ENCODE results near the gene GALNT6.

Gene GALNT6

GRCh38 chr12:51365276-51365675, 25.9 kb downstream of the GALNT6 start:
- TF ChIP-seq CTCF (IDR thresholded peaks at IDR 0.05; ENCODE audit: borderline replicate concordance, control extremely low read depth, extremely low read depth, insufficient read depth, missing control alignments): no peak
- DNase-seq (ENCODE audit: low spot score): no peak
- in situ Hi-C loops (cut with MboI; ENCODE audit: low sequenced_read_pairs, unreplicated experiment): no loop called here

- TF ChIP-seq CTCF (IDR thresholded peaks at IDR 0.05; ENCODE audit: borderline replicate concordance, control extremely low read depth, extremely low read depth, insufficient read depth, missing control alignments): no peak
- in situ Hi-C loops (cut with MboI; ENCODE audit: low sequenced_read_pairs, unreplicated experiment): no loop called here
- no peak for DNase-seq (ENCODE audit: low spot score)
These were observed 27.2 kb downstream of the GALNT6 start for GRCh38 chr12:51364001-51364400.

GRCh38 chr12:51362747-51363342, 28.4 kb downstream of the GALNT6 start:
- DNase-seq (ENCODE audit: low spot score): no peak
- in situ Hi-C loops (cut with MboI; ENCODE audit: low sequenced_read_pairs, unreplicated experiment): no loop called here
- no peak for TF ChIP-seq CTCF (IDR thresholded peaks at IDR 0.05; ENCODE audit: borderline replicate concordance, control extremely low read depth, extremely low read depth, insufficient read depth, missing control alignments)

- in situ Hi-C loops (cut with MboI; ENCODE audit: low sequenced_read_pairs, unreplicated experiment): no loop called here
- no peak for TF ChIP-seq CTCF (IDR thresholded peaks at IDR 0.05; ENCODE audit: borderline replicate concordance, control extremely low read depth, extremely low read depth, insufficient read depth, missing control alignments)
- DNase-seq (ENCODE audit: low spot score): no peak
These were observed 28.9 kb downstream of the GALNT6 start for GRCh38 chr12:51362307-51362706.

GRCh38 chr12:51361161-51362016, 29.8 kb downstream of the GALNT6 start:
- no peak for TF ChIP-seq CTCF (IDR thresholded peaks at IDR 0.05; ENCODE audit: borderline replicate concordance, control extremely low read depth, extremely low read depth, insufficient read depth, missing control alignments)

GRCh38 chr12:51360315-51360714, 30.9 kb downstream of the GALNT6 start:
- DNase-seq (ENCODE audit: low spot score): no peak
- TF ChIP-seq CTCF (IDR thresholded peaks at IDR 0.05; ENCODE audit: borderline replicate concordance, control extremely low read depth, extremely low read depth, insufficient read depth, missing control alignments): no peak
- in situ Hi-C loops (cut with MboI; ENCODE audit: low sequenced_read_pairs, unreplicated experiment): no loop called here

More at GRCh38 chr12:51361161-51362016, 29.8 kb downstream of the GALNT6 start:
- no peak for DNase-seq (ENCODE audit: low spot score)
- in situ Hi-C loops (cut with MboI; ENCODE audit: low sequenced_read_pairs, unreplicated experiment): no loop called here
